A549 (cell line): ENCODE measurements around the gene SOX14.

Experiments used
- CEBPB ChIP-seq, 2 experiments: fragments of >200 bp in 1 of 2; sonication (Bioruptor Twin) in 1 of 2; formaldehyde crosslinking in 1 of 2; IDR thresholded peaks; 2 replicates each; pipeline ENCODE4 v1.6.1; 2012 to 2016
- CTCF ChIP-seq: fragments of >200 bp; sonication (Bioruptor Twin); formaldehyde crosslinking; IDR thresholded peaks from 3 replicates; pipeline ENCODE4 v1.5.1; 2016
- EP300 ChIP-seq, 2 experiments: fragments of >200 bp; sonication (Bioruptor Twin); formaldehyde crosslinking; IDR thresholded peaks; 2 replicates in 1 of 2; 3 replicates in 1 of 2; pipeline ENCODE4 v1.6.1; 2016 to 2017
- FOSL2 ChIP-seq, 2 experiments: fragments of 450-650 bp in 1 of 2; fragments of >200 bp in 1 of 2; sonication (Bioruptor Twin) in 1 of 2; formaldehyde crosslinking; IDR thresholded peaks; 2 replicates each; pipeline versions ENCODE4 v1.5.0 to v1.6.1; 2016 to 2020; ENCODE audit warnings: mild to moderate bottlenecking in 1 of 2, moderate library complexity in 1 of 2
- JUN ChIP-seq, 2 experiments: fragments of >200 bp; sonication (Bioruptor Twin); formaldehyde crosslinking; IDR thresholded peaks; 2 replicates in 1 of 2; 3 replicates in 1 of 2; pipeline ENCODE4 v1.6.1; 2016 to 2017
- JUNB ChIP-seq: fragments of >200 bp; sonication (Bioruptor Twin); formaldehyde crosslinking; IDR thresholded peaks from 2 replicates; pipeline ENCODE4 v1.6.1; 2016
- MAFK ChIP-seq: fragments of 450-650 bp; IDR thresholded peaks from 2 replicates; pipeline ENCODE4 v1.6.1; 2014; ENCODE audit not compliant: partially characterized antibody
- POLR2A ChIP-seq: IDR thresholded peaks from 2 replicates; pipeline ENCODE4 v1.6.1; 2012; ENCODE audit warnings: mild to moderate bottlenecking, low read length
- RCOR1 ChIP-seq: fragments of 150-350 bp; IDR thresholded peaks from 2 replicates; pipeline ENCODE4 v1.6.1; 2014; ENCODE audit warnings: antibody characterized with exemption, low read length, low read depth
- SREBF2 ChIP-seq: fragments of 450-650 bp; IDR thresholded peaks from 2 replicates; pipeline ENCODE4 v1.6.1; 2014; ENCODE audit warnings: mild to moderate bottlenecking, moderate library complexity
- TP53 ChIP-seq: fragments of 250-450 bp; sonication (Bioruptor Pico); IDR thresholded peaks from 2 replicates; pipeline ENCODE4 v1.5.0; 2021; ENCODE audit warnings: mild to moderate bottlenecking, moderate library complexity

GRCh38 chr3:137768361-137769321 is 4.5 kb downstream of the SOX14 start:
- TF ChIP-seq FOSL2 (IDR thresholded peaks at IDR 0.05) (no peak), FOSL2 (CRISPR knock-in tag; IDR thresholded peaks at IDR 0.05) (no peak), CTCF (no peak), EP300 (IDR thresholded peaks at IDR 0.05) (no peak), RCOR1 (no peak), SREBF2 (no peak), TP53 (no peak), MAFK (no peak), POLR2A (no peak), JUN (IDR thresholded peaks at IDR 0.05) (no peak), CEBPB (IDR thresholded peaks at IDR 0.05) (no peak), JUNB (no peak)
